CD14-positive monocyte (primary cell): ENCODE results near the gene DDX39A. TPM values are rescaled to one million over a fixed set of nuclear protein-coding genes. Genes with fewer than 3 reads are reported as not detected.

Experiments used
- DNase-seq, 3 donors: peaks; one replicate each; pipeline ENCODE4 v3.0.0-alpha.2; 2011 to 2022
- H2AFZ ChIP-seq: 2 replicates; pipeline ENCODE4 v1.6.0; 2012; ENCODE audit warnings: mild to moderate bottlenecking, low read depth, low read length, inconsistent platforms; ENCODE audit not compliant: insufficient read depth, poor library complexity, severe bottlenecking
- H3K27ac ChIP-seq, 2 donors: 1 replicate in 1 of 2; 2 replicates in 1 of 2; pipeline ENCODE4 v1.5.1; 2012 to 2013; ENCODE audit warnings: low read length in 2 of 2, control low read depth in 1 of 2, inconsistent platforms in 1 of 2, low read depth in 1 of 2, mild to moderate bottlenecking in 1 of 2
- H3K27me3 ChIP-seq, 2 donors: one replicate each; pipeline versions ENCODE4 v1.6.0 to v1.6.1; 2011 to 2013; ENCODE audit warnings: low read length in 2 of 2; ENCODE audit not compliant: control insufficient read depth in 2 of 2, insufficient read depth in 2 of 2
- H3K36me3 ChIP-seq, 2 donors: replicated peaks in 1 of 2; 1 replicate in 1 of 2; 2 replicates in 1 of 2; pipeline versions ENCODE4 v1.5.1 to v1.6.1; 2012 to 2013; ENCODE audit warnings: low read length in 2 of 2, control low read depth in 1 of 2, inconsistent platforms in 1 of 2, mild to moderate bottlenecking in 1 of 2; ENCODE audit not compliant: insufficient read depth in 2 of 2, control insufficient read depth in 1 of 2
- H3K4me1 ChIP-seq, 2 donors: 1 replicate in 1 of 2; 2 replicates in 1 of 2; pipeline versions ENCODE4 v1.5.1 to v1.6.1; 2012 to 2013; ENCODE audit warnings: low read length in 2 of 2, control low read depth in 1 of 2, inconsistent platforms in 1 of 2, mild to moderate bottlenecking in 1 of 2, moderate library complexity in 1 of 2; ENCODE audit not compliant: insufficient read depth in 2 of 2, control insufficient read depth in 1 of 2
- H3K4me2 ChIP-seq: replicated peaks from 2 replicates; pipeline ENCODE3; 2012; ENCODE audit warnings: low read length, moderate library complexity, mild to moderate bottlenecking; ENCODE audit not compliant: poor library complexity, severe bottlenecking; ENCODE audit errors: extremely low read depth
- H3K4me3 ChIP-seq, 3 experiments: fragments of 200-600 bp in 1 of 3; sonication (generic) in 1 of 3; replicated peaks in 1 of 3; 1 replicate in 2 of 3; 2 replicates in 1 of 3; pipeline ENCODE4 v1.5.1; 2011 to 2013; ENCODE audit warnings: low read length in 3 of 3, mild to moderate bottlenecking in 3 of 3, control low read depth in 2 of 3, low read depth in 2 of 3, inconsistent platforms in 1 of 3, moderate library complexity in 1 of 3
- H3K79me2 ChIP-seq: 2 replicates; pipeline ENCODE4 v1.6.0; 2012; ENCODE audit warnings: mild to moderate bottlenecking, control low read depth, inconsistent platforms, low read length, moderate library complexity; ENCODE audit not compliant: insufficient read depth
- H3K9ac ChIP-seq: 2 replicates; pipeline ENCODE4 v1.6.0; 2017; ENCODE audit warnings: low read length, mild to moderate bottlenecking; ENCODE audit not compliant: insufficient read depth, poor library complexity, severe bottlenecking
- H3K9me3 ChIP-seq, 2 donors: replicated peaks in 1 of 2; 1 replicate in 1 of 2; 2 replicates in 1 of 2; pipeline versions ENCODE4 v1.5.1 to v1.6.1; 2012 to 2013; ENCODE audit warnings: low read length in 2 of 2, control low read depth in 1 of 2; ENCODE audit not compliant: control insufficient read depth in 1 of 2, insufficient read depth in 1 of 2
- H4K20me1 ChIP-seq: 2 replicates; pipeline ENCODE4 v1.6.0; 2012; ENCODE audit warnings: mild to moderate bottlenecking, low read length, control low read depth, moderate library complexity; ENCODE audit not compliant: insufficient read depth
- H3K27ac Mint-ChIP-seq, 7 donors: one replicate each; pipeline ENCODE4 v1.8.0; 2020; ENCODE audit warnings: mild to moderate bottlenecking in 7 of 7, mixed read lengths in 7 of 7, moderate library complexity in 6 of 7, inconsistent platforms in 2 of 7
- H3K27me3 Mint-ChIP-seq, 3 donors: one replicate each; pipeline ENCODE4 v1.8.0; 2021 to 2022; ENCODE audit warnings: low read depth in 3 of 3, mild to moderate bottlenecking in 3 of 3, mixed read lengths in 3 of 3, moderate library complexity in 3 of 3, inconsistent platforms in 1 of 3
- H3K36me3 Mint-ChIP-seq, 2 donors: one replicate each; pipeline ENCODE4 v1.8.0; 2020; ENCODE audit warnings: mixed read lengths in 2 of 2, inconsistent platforms in 1 of 2, mild to moderate bottlenecking in 1 of 2
- H3K4me1 Mint-ChIP-seq: one replicate; pipeline ENCODE4 v1.8.0; 2020; ENCODE audit warnings: mild to moderate bottlenecking, mixed read lengths
- H3K4me3 Mint-ChIP-seq, 2 donors: one replicate each; pipeline ENCODE4 v1.8.0; 2020; ENCODE audit warnings: mild to moderate bottlenecking in 2 of 2, mixed read lengths in 2 of 2, moderate library complexity in 1 of 2
- H3K9me3 Mint-ChIP-seq, 7 donors: one replicate each; pipeline ENCODE4 v1.8.0; 2020 to 2022; ENCODE audit warnings: mixed read lengths in 7 of 7, mild to moderate bottlenecking in 6 of 7, moderate library complexity in 6 of 7, inconsistent platforms in 2 of 7
- WGBS: methylation state at CpG from one replicate; pipeline ENCODE4 v1.1.5; 2013; ENCODE audit warnings: missing lambda C conversion rate; ENCODE audit not compliant: insufficient coverage; 5-methylcytosine and 5-hydroxymethylcytosine counted together
- intact Hi-C, 2 donors: fragments of 100-400 bp; cut with micrococcal nuclease; formaldehyde crosslinking; loops; one replicate each; pipeline versions ENCODE4 v1.15.0 to v1.15.1; 2023
- polyA plus RNA-seq, 3 donors: library from polyadenylated mRNA; depleted of rRNA in 1 of 3; unstranded in 2 of 3; stranded (reverse) in 1 of 3; fragments of 300-500 nt in 2 of 3; fragments of >200 nt in 1 of 3; fragmentation: Illumina TruSeq in 2 of 3; gene quantifications; 1 replicate in 2 of 3; 2 replicates in 1 of 3; pipeline ENCODE4 v1.2.3, GENCODE V29; 2012 to 2021
- TF ChIP-seq, protein P1 (sequence below): fragments of 200-600 bp; IDR thresholded peaks from one replicate; pipeline ENCODE4 v1.8.0; 2022; ENCODE audit warnings: antibody characterized with exemption, mild to moderate bottlenecking

Gene DDX39A
- polyA plus RNA-seq, 3 donors: 78.7 to 187 (median 83.5) TPM

DNA sequence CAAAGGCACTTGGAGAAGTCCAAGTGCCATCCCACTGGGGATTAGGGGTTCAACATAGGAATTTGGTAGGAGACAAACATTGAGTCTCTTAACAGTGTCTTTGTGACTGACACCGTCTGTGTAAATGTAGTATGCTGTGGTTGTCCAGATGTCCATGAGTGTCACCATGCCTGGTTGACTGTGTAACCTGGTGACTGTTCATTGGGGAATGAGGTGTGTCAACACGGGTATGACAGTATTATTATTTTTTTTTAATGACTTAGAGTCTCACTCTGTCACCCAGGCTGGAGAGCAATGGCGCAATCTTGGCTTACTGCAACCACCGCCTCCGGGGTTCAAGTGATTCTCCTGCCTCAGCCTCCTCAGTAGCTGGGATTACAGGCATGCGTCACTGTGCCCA lies 30.2 kb upstream of the DDX39A start:
- peaks cover 82 to 97% of the 10 kb centered on the region in 2 donors for H3K36me3 ChIP-seq
- no peak for DNase-seq
- peaks cover 32% of the 10 kb centered on the region for H3K79me2 ChIP-seq
- H3K4me1 ChIP-seq: no peaks in the 10 kb centered on the region
- H3K36me3 Mint-ChIP-seq: peaks cover 78 to 97% of the 10 kb centered on the region in 2 donors
- H3K27me3 Mint-ChIP-seq: no peaks in the 10 kb centered on the region
- 78% methylated on average over 4 of the region's 6 CpGs for WGBS
- H4K20me1 ChIP-seq: peaks cover 73% of the 10 kb centered on the region
- H3K27ac ChIP-seq: no peak overlapping the region
- H3K4me2 ChIP-seq: no peak overlapping the region
- H3K4me1 Mint-ChIP-seq: peaks cover 3% of the 10 kb centered on the region
- H3K4me3 Mint-ChIP-seq: no peak overlapping the region
- H3K27me3 ChIP-seq: no peaks in the 10 kb centered on the region
- H3K9me3 ChIP-seq: peaks cover 0 to 5% of the 10 kb centered on the region in 2 donors
- H3K9ac ChIP-seq: no peak overlapping the region
- TF ChIP-seq, protein P1, sequence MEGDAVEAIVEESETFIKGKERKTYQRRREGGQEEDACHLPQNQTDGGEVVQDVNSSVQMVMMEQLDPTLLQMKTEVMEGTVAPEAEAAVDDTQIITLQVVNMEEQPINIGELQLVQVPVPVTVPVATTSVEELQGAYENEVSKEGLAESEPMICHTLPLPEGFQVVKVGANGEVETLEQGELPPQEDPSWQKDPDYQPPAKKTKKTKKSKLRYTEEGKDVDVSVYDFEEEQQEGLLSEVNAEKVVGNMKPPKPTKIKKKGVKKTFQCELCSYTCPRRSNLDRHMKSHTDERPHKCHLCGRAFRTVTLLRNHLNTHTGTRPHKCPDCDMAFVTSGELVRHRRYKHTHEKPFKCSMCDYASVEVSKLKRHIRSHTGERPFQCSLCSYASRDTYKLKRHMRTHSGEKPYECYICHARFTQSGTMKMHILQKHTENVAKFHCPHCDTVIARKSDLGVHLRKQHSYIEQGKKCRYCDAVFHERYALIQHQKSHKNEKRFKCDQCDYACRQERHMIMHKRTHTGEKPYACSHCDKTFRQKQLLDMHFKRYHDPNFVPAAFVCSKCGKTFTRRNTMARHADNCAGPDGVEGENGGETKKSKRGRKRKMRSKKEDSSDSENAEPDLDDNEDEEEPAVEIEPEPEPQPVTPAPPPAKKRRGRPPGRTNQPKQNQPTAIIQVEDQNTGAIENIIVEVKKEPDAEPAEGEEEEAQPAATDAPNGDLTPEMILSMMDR: no peak
- no peak overlapping the region for H3K4me3 ChIP-seq
- intact Hi-C loops: no loop called here
- peak overlapping the region in 4 of 7 donors; percentile 33 to 81 (median 72) for H3K27ac Mint-ChIP-seq
- peaks cover 0 to 8% (median 0%) of the 10 kb centered on the region in 7 donors for H3K9me3 Mint-ChIP-seq
- no peak overlapping the region for H2AFZ ChIP-seq

DNA sequence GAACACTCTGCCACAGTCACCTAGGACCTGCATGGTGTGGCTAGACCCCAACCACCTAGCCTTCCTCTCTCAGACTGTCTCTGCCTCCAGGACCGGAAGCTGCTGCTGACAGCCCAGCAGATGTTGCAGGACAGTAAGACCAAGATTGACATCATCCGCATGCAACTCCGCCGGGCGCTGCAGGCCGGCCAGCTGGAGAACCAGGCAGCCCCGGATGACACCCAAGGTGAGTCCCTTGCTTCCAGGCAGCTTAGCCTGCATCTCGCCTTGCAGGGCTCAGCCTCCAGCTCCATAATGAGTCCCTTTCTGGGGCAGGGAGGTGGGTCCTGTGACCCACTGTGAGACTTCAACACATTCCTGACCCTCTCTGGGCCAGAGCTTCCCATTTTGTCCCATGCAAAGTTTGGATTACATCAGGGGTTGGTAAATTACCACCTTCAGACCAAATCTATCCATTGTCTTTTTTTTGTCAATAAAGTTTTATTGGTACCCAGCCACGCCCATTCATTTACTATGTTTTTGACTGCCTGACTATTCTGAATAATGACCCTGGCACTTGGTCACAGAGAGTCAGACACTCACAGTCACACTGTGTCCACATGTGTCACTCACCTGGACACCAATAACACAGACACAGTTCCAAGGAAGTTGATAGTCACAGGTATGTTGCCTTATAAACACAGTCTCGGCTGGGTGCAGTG lies 27.3 kb upstream of the DDX39A start:
- no peak overlapping the region for H3K9ac ChIP-seq
- peaks cover 0 to 5% of the 10 kb centered on the region in 2 donors for H3K9me3 ChIP-seq
- H3K4me1 Mint-ChIP-seq: peaks cover 6% of the 10 kb centered on the region
- WGBS: 95% methylated on average over 10 of the region's 10 CpGs
- H3K9me3 Mint-ChIP-seq: peaks cover 0 to 8% (median 0%) of the 10 kb centered on the region in 7 donors
- no peaks in the 10 kb centered on the region for H3K27me3 ChIP-seq
- no peak overlapping the region for H3K27ac ChIP-seq
- H3K4me3 ChIP-seq: no peak overlapping the region
- TF ChIP-seq, protein P1: no peak
- H3K27ac Mint-ChIP-seq: peak overlapping the region in 2 of 7 donors; percentile 18 to 55
- H3K4me1 ChIP-seq: peaks cover under 1 to 2% of the 10 kb centered on the region in 2 donors
- H3K36me3 Mint-ChIP-seq: peaks cover 80 to 97% of the 10 kb centered on the region in 2 donors
- no peak overlapping the region for H3K4me2 ChIP-seq
- DNase-seq: no peak
- H4K20me1 ChIP-seq: peaks cover 72% of the 10 kb centered on the region
- no peaks in the 10 kb centered on the region for H3K27me3 Mint-ChIP-seq
- no peak overlapping the region for H3K4me3 Mint-ChIP-seq
- H3K36me3 ChIP-seq: peaks cover 87 to 99% of the 10 kb centered on the region in 2 donors
- intact Hi-C loops: no loop called here
- H2AFZ ChIP-seq: no peak overlapping the region
- peaks cover 58% of the 10 kb centered on the region for H3K79me2 ChIP-seq
